ENCODE data around the gene PSMG2. TPM values are rescaled to one million over a fixed set of nuclear protein-coding genes. Genes with fewer than 3 reads are reported as not detected.
A peak's percentile ranks its signal among the peaks of the same experiment; 100 is the strongest.

Gene PSMG2, protein sequence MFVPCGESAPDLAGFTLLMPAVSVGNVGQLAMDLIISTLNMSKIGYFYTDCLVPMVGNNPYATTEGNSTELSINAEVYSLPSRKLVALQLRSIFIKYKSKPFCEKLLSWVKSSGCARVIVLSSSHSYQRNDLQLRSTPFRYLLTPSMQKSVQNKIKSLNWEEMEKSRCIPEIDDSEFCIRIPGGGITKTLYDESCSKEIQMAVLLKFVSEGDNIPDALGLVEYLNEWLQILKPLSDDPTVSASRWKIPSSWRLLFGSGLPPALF
- 57.8 and 59.0 TPM in 2 replicates for total RNA-seq (ENCODE audit: low replicate concordance)
- long read RNA-seq, transcript PSMG2-201 (7 exons, 1,686 nt) = major isoform, 118 of 123 reads
- long read RNA-seq, partial matches to known transcripts = 1 of 123 reads
- long read RNA-seq, other reads (novel, unspliced or antisense) = 2 of 123 reads

DNA sequence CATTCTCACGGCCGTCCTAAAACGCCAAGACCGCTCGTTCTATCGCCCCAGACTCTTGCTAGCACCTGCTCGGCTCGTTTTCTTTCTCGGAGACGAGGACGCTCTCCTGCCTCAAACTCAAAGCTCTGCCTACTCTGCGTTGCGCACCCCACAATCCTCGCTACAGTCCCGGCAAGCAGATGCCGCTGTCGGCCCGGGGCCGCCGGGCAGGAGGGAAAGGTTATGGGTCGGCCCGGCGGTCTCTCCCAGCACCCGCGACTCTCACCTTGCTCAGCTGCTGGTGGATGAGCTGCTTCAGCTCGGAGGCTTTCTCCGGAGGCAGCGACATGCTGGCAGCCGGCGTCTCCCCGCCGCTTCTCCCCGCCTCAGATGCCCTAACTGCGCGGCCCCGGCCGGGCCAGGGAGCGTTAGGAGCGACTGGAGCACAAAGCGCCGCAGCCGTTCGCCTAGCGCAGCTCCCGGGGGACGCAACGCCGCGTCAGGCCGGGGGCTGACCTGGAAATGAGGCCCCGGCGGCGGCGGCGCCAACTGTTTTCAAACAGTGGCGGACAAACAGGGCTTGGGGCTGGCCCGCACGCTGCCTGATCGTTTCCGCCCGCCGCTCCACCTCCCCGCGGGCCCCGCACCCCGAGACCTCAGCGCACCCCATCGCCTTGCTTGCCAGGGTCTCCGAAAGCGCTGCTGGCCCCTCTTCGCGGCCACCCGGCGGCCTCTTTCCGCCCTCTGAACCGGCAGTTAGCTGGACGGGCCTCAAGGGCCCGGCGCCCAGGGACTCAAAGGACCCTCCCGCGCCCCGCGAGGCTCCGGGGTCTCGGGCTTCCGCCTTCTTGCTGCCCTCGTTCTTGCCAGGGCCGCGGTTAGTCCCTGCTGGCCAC is at the start of gene PSMG2, which contains the start of gene CEP76:
Gene PSMG2 (plus strand): TSS at position 822 of the 875 bp plus-strand sequence. CDS start 66 bp downstream, outside the sequence.
Gene CEP76 (minus strand): TSS at position 503 of the 875 bp plus-strand sequence. CDS start 175 bp downstream, at position 328.
- Mint-ChIP-seq H3K27ac (peak within 1 kb of the TSS; percentile 91), H3K4me1 (ENCODE audit: unreplicated experiment) (peaks cover 38% of the 10 kb centered on the region), H3K27me3 (no peaks in the 10 kb centered on the region), H3K4me3 (peak within 1 kb of the TSS; percentile 96), H3K9me3 (no peaks in the 10 kb centered on the region), H3K36me3 (peaks cover 19% of the 10 kb centered on the region)
- peak; percentile 92 for DNase-seq (ENCODE audit: extremely low spot score, unreplicated experiment)
- TF ChIP-seq, protein P1, sequence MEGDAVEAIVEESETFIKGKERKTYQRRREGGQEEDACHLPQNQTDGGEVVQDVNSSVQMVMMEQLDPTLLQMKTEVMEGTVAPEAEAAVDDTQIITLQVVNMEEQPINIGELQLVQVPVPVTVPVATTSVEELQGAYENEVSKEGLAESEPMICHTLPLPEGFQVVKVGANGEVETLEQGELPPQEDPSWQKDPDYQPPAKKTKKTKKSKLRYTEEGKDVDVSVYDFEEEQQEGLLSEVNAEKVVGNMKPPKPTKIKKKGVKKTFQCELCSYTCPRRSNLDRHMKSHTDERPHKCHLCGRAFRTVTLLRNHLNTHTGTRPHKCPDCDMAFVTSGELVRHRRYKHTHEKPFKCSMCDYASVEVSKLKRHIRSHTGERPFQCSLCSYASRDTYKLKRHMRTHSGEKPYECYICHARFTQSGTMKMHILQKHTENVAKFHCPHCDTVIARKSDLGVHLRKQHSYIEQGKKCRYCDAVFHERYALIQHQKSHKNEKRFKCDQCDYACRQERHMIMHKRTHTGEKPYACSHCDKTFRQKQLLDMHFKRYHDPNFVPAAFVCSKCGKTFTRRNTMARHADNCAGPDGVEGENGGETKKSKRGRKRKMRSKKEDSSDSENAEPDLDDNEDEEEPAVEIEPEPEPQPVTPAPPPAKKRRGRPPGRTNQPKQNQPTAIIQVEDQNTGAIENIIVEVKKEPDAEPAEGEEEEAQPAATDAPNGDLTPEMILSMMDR (conservative IDR thresholded peaks at IDR 0.05) = no peak

DNA sequence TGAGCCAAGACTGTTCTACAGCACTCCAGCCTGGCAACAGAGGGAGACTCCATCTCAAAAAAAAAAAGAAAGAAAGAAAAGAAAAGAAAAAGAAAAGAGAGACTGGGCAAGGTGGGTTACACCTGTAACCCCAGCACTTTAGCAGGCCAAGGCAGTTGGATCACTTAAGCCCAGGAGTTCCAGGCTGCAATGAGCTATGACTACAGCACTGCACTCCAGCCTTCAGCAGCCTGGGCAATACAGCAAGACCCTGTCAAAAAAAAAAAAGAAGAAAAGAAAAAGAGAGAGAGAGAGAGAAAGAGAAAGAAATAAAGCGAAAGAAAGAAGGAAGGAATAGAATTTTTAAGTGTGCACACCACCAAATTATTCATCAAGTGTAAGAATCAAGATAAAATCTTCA is 47.9 kb upstream of the PSMG2 start:
- no peaks in the 10 kb centered on the region for H3K9me3 Mint-ChIP-seq
- no peak overlapping the region for H3K27ac Mint-ChIP-seq
- no peaks in the 10 kb centered on the region for H3K36me3 Mint-ChIP-seq
- peaks cover 2% of the 10 kb centered on the region for H3K27me3 Mint-ChIP-seq
- peaks cover 44% of the 10 kb centered on the region for H3K4me1 Mint-ChIP-seq (ENCODE audit: unreplicated experiment)
- H3K4me3 Mint-ChIP-seq = peak overlapping the region; percentile 74
- TF ChIP-seq, protein P1 (conservative IDR thresholded peaks at IDR 0.05) = no peak
- DNase-seq (ENCODE audit: extremely low spot score, unreplicated experiment) = no peak

DNA sequence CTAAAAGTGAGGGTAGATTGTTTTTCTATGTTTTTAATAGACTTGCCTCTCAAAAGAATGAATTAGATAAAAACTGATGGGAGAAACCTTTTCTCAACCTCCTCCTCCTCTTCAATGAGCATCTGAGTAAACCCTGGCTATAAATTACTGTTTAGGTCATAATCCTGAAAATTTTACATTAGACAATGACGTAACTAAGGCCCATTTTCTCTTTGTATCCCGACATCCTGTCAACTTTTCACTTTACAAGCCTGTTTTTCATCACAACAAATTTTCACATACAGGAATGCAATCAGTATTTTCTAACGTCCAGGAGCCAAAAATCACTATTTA is 46.3 kb upstream of the PSMG2 start:
- Mint-ChIP-seq H3K27me3 (peaks cover 2% of the 10 kb centered on the region), H3K4me1 (ENCODE audit: unreplicated experiment) (peaks cover 43% of the 10 kb centered on the region), H3K36me3 (no peaks in the 10 kb centered on the region), H3K4me3 (peak overlapping the region; percentile 89), H3K27ac (peak overlapping the region; percentile 60), H3K9me3 (no peaks in the 10 kb centered on the region)
- DNase-seq (ENCODE audit: extremely low spot score, unreplicated experiment) = no peak
- TF ChIP-seq, protein P1 (conservative IDR thresholded peaks at IDR 0.05) = no peak

DNA sequence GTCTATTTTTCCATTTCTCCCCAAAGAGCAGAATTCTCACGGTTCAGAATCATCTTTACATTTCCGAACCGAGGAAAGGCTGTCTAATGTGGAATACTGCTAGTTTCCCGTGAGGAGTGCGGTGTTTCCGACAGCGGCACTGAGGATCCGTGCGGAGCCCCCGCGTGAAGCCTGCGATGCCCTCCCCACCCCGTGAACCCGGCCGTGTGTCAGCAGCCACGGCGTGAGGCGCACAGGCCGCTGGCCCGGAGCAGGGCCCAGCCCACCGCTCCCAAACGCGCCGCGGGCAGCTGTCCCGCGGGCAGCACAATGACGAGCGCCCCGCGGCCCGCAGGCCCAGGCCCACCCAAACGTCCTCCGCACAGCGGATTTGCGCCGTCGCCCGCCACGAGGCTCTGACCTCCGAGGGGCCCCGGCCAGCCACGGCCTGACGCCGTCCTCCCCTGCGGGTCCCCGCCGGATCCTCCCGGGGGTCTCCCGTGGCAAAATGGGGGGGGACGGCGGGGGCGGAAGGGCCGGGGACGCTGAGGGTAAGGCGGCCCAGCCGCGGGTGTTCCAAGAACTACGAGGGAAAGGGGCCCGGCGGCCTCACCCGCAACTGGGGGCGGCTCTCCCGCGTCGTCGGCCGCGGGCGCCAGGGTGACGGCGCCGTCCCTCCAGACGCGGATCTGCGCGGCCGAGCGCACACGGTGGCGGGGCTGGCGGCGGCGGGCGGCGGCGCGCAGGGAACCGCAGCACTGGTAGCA is 45.7 kb upstream of the PSMG2 start:
- peak; percentile 70 for DNase-seq (ENCODE audit: extremely low spot score, unreplicated experiment)
- no peaks in the 10 kb centered on the region for H3K9me3 Mint-ChIP-seq
- TF ChIP-seq, protein P1 (conservative IDR thresholded peaks at IDR 0.05) = no peak
- H3K27me3 Mint-ChIP-seq = peaks cover 2% of the 10 kb centered on the region
- H3K4me1 Mint-ChIP-seq (ENCODE audit: unreplicated experiment) = peaks cover 39% of the 10 kb centered on the region
- H3K27ac Mint-ChIP-seq = peak overlapping the region; percentile 60
- H3K4me3 Mint-ChIP-seq = peak overlapping the region; percentile 89
- no peaks in the 10 kb centered on the region for H3K36me3 Mint-ChIP-seq

Data from type B pancreatic cell (in vitro differentiated cells).